Naive thymus-derived CD4-positive, alpha-beta T cell (primary cell): ENCODE measurements around the gene MKS1. TPM values are rescaled to one million over a fixed set of nuclear protein-coding genes. Genes with fewer than 3 reads are reported as not detected.

Experiments
- ATAC-seq: fragments of 150-1000 bp; cut with Tn5 transposase; 2 replicates; pipeline ENCODE4 v1.10.0; 2021; ENCODE audit warnings: mild to moderate bottlenecking, moderate library complexity
- CTCF ChIA-PET: fragments of 350-600 bp; sonication (Branson Sonifier 250); formaldehyde crosslinking; loops from one replicate; lab custom pipeline; 2021; ENCODE audit warnings: antibody characterized with exemption; lab: Charles Lee
- POLR2A ChIA-PET: fragments of 350-600 bp; sonication (Branson Sonifier 250); formaldehyde crosslinking; loops from one replicate; lab custom pipeline; 2021; ENCODE audit warnings: antibody characterized with exemption, inconsistent platforms; lab: Charles Lee
- DNase-seq, 9 donors: peaks; one replicate each; pipeline versions ENCODE4 v3.0.0 to v3.0.0-alpha.2; 2020 to 2022; ENCODE audit warnings: mixed read lengths in 1 of 9
- H3K27ac ChIP-seq: one replicate; pipeline ENCODE4 v1.7.0; 2013; ENCODE audit warnings: mild to moderate bottlenecking, low read depth, low read length, moderate library complexity
- H3K27me3 ChIP-seq, 2 donors: one replicate each; pipeline ENCODE4 v1.7.0; 2013; ENCODE audit warnings: low read length in 2 of 2, mild to moderate bottlenecking in 2 of 2, moderate library complexity in 2 of 2; ENCODE audit not compliant: control insufficient read depth in 2 of 2, insufficient read depth in 2 of 2
- H3K36me3 ChIP-seq, 3 experiments: 1 replicate in 2 of 3; 2 replicates in 1 of 3; pipeline ENCODE4 v1.7.0; 2013; ENCODE audit warnings: low read length in 3 of 3, mild to moderate bottlenecking in 3 of 3, moderate library complexity in 1 of 3; ENCODE audit not compliant: insufficient read depth in 3 of 3, control insufficient read depth in 2 of 3
- H3K4me1 ChIP-seq, 2 donors: one replicate each; pipeline ENCODE4 v1.7.0; 2013; ENCODE audit warnings: low read length in 2 of 2, mild to moderate bottlenecking in 2 of 2, moderate library complexity in 1 of 2; ENCODE audit not compliant: control insufficient read depth in 2 of 2, insufficient read depth in 2 of 2
- H3K4me3 ChIP-seq: 2 replicates; pipeline ENCODE4 v1.7.0; 2013; ENCODE audit warnings: mild to moderate bottlenecking, low read length
- H3K9me3 ChIP-seq, 3 experiments: 1 replicate in 2 of 3; 2 replicates in 1 of 3; pipeline ENCODE4 v1.7.0; 2013; ENCODE audit warnings: low read length in 3 of 3; ENCODE audit not compliant: control insufficient read depth in 2 of 3
- H3K27ac Mint-ChIP-seq, 9 donors: one replicate each; pipeline ENCODE4 v1.8.0; 2020 to 2022; ENCODE audit warnings: mixed read lengths in 9 of 9, mild to moderate bottlenecking in 8 of 9, moderate library complexity in 5 of 9, inconsistent platforms in 2 of 9
- H3K27me3 Mint-ChIP-seq, 5 donors: one replicate each; pipeline ENCODE4 v1.8.0; 2021 to 2022; ENCODE audit warnings: mixed read lengths in 5 of 5, mild to moderate bottlenecking in 1 of 5
- H3K36me3 Mint-ChIP-seq, 5 donors: one replicate each; pipeline ENCODE4 v1.8.0; 2020 to 2022; ENCODE audit warnings: mixed read lengths in 5 of 5, mild to moderate bottlenecking in 3 of 5, inconsistent platforms in 1 of 5
- H3K4me1 Mint-ChIP-seq, 7 donors: one replicate each; pipeline ENCODE4 v1.8.0; 2020 to 2022; ENCODE audit warnings: mixed read lengths in 7 of 7, mild to moderate bottlenecking in 3 of 7, inconsistent platforms in 1 of 7
- H3K4me3 Mint-ChIP-seq, 10 donors: one replicate each; pipeline ENCODE4 v1.8.0; 2020 to 2022; ENCODE audit warnings: mild to moderate bottlenecking in 10 of 10, mixed read lengths in 10 of 10, moderate library complexity in 6 of 10, inconsistent platforms in 2 of 10
- H3K9me3 Mint-ChIP-seq, 11 donors: one replicate each; pipeline ENCODE4 v1.8.0; 2020 to 2022; ENCODE audit warnings: mixed read lengths in 11 of 11, mild to moderate bottlenecking in 4 of 11, inconsistent platforms in 1 of 11, moderate library complexity in 1 of 11
- intact Hi-C, 2 donors: fragments of 100-400 bp; cut with micrococcal nuclease; formaldehyde crosslinking; loops; one replicate each; pipeline ENCODE4 v1.15.1; 2023
- polyA plus RNA-seq, 2 donors: library from polyadenylated mRNA; unstranded; fragments of 300-500 nt; fragmentation: Illumina TruSeq; gene quantifications; one replicate each; pipeline ENCODE4 v1.2.3, GENCODE V29; 2021
- total RNA-seq, 6 experiments: library from RNA in 5 of 6; stranded (reverse) in 5 of 6; gene quantifications; 1 replicate in 5 of 6; 2 replicates in 1 of 6; pipeline ENCODE4 v1.2.3 and lab custom pipeline; 2021 to 2026

Gene MKS1
- total and polyA plus RNA-seq, 7 experiments from 2014 or later: 10.0 to 29.1 (median 14.5) TPM

- ATAC-seq (no peak), DNase-seq (no peak)
- intact Hi-C loops: loop anchor here (2.0 to 5.0 kb wide), 8 partner anchors 31 to 1130 kb away; partner anchors contain the start of genes AKAP1 (in 1 of the 2), SUPT4H1 (in 1 of the 2) and TSPOAP1 (in 1 of the 2)
- H3K4me1 Mint-ChIP-seq: peaks cover 7 to 33% (median 23%) of the 10 kb centered on the region in 7 donors
- H3K4me3 Mint-ChIP-seq: peak overlapping the region; percentile 18 to 94 (median 53)
- H3K9me3 Mint-ChIP-seq: no peaks in the 10 kb centered on the region
- Histone ChIP-seq H3K4me3 (no peak overlapping the region), H3K9me3 (no peaks in the 10 kb centered on the region), H3K4me1 (peaks cover 8 to 9% of the 10 kb centered on the region in 2 donors), H3K27ac (no peak overlapping the region), H3K27me3 (no peaks in the 10 kb centered on the region), H3K36me3 (peaks cover 0 to 32% (median 0%) of the 10 kb centered on the region in 3 experiments)
- peaks cover 2 to 21% (median 9%) of the 10 kb centered on the region in 5 donors for H3K36me3 Mint-ChIP-seq
- ChIA-PET CTCF (interaction anchor here (0.6 to 0.7 kb wide), 2 partner anchors 79 to 143 kb away, joined by 3 read pairs; no protein-coding TSS in a partner anchor), POLR2A (no interaction called here)
- peak overlapping the region; percentile 2 to 98 (median 83) for H3K27ac Mint-ChIP-seq
- H3K27me3 Mint-ChIP-seq: peaks cover 0 to 10% (median 0%) of the 10 kb centered on the region in 5 donors
Measured at GRCh38 chr17:58217766-58218165, 1.3 kb downstream of the MKS1 start.

GRCh38 chr17:58215685-58216084, 3.4 kb downstream of the MKS1 start:
- Histone ChIP-seq H3K9me3 (no peaks in the 10 kb centered on the region), H3K27me3 (no peaks in the 10 kb centered on the region), H3K4me3 (no peak overlapping the region), H3K4me1 (peaks cover 8 to 9% of the 10 kb centered on the region in 2 donors), H3K36me3 (peaks cover 0 to 47% (median 0%) of the 10 kb centered on the region in 3 experiments), H3K27ac (no peak overlapping the region)
- ATAC-seq: no peak
- Mint-ChIP-seq H3K27ac (peak overlapping the region in 1 of 9 donors; percentile 4), H3K4me1 (peaks cover 7 to 26% (median 18%) of the 10 kb centered on the region in 7 donors), H3K36me3 (peaks cover 4 to 36% (median 16%) of the 10 kb centered on the region in 5 donors), H3K27me3 (no peaks in the 10 kb centered on the region), H3K4me3 (no peak overlapping the region), H3K9me3 (no peaks in the 10 kb centered on the region)
- CTCF ChIA-PET: no interaction called here
- intact Hi-C loops: loop anchor here (5.0 kb wide), 3 partner anchors 58 to 1128 kb away; partner anchors contain the start of gene AKAP1 (in 1 of the 2)
- POLR2A ChIA-PET: no interaction called here
- no peak for DNase-seq

GRCh38 chr17:58210922-58211321, 8.1 kb downstream of the MKS1 start:
- no peaks in the 10 kb centered on the region for H3K9me3 ChIP-seq
- Mint-ChIP-seq H3K4me3 (no peak overlapping the region), H3K4me1 (no peaks in the 10 kb centered on the region), H3K9me3 (no peaks in the 10 kb centered on the region), H3K36me3 (peaks cover 10 to 65% (median 26%) of the 10 kb centered on the region in 5 donors), H3K27ac (no peak overlapping the region), H3K27me3 (no peaks in the 10 kb centered on the region)
- H3K4me1 ChIP-seq: no peaks in the 10 kb centered on the region
- ATAC-seq: no peak
- intact Hi-C loops: no loop called here
- no peak overlapping the region for H3K27ac ChIP-seq
- no peaks in the 10 kb centered on the region for H3K27me3 ChIP-seq
- ChIA-PET CTCF (no interaction called here), POLR2A (no interaction called here)
- no peak overlapping the region for H3K4me3 ChIP-seq
- no peak for DNase-seq
- peaks cover 0 to 82% (median 0%) of the 10 kb centered on the region in 3 experiments for H3K36me3 ChIP-seq

GRCh38 chr17:58208344-58208743, 10.7 kb downstream of the MKS1 start:
- intact Hi-C loops: no loop called here
- Histone ChIP-seq H3K4me1 (no peaks in the 10 kb centered on the region), H3K27ac (no peak overlapping the region), H3K27me3 (no peaks in the 10 kb centered on the region), H3K9me3 (no peaks in the 10 kb centered on the region), H3K4me3 (no peak overlapping the region), H3K36me3 (peaks cover 0 to 61% (median 0%) of the 10 kb centered on the region in 3 experiments)
- ChIA-PET POLR2A (interaction anchor here (0.6 kb wide), 1 partner anchor 16 kb away, joined by 3 read pairs; no protein-coding TSS in a partner anchor), CTCF (interaction anchor here (1.0 kb wide), 1 partner anchor 38 kb away, joined by 3 read pairs; no protein-coding TSS in a partner anchor)
- DNase-seq (no peak), ATAC-seq (no peak)
- peaks cover 10 to 55% (median 20%) of the 10 kb centered on the region in 5 donors for H3K36me3 Mint-ChIP-seq
- H3K4me1 Mint-ChIP-seq: no peaks in the 10 kb centered on the region
- H3K27ac Mint-ChIP-seq: no peak overlapping the region
- H3K4me3 Mint-ChIP-seq: no peak overlapping the region
- H3K9me3 Mint-ChIP-seq: no peaks in the 10 kb centered on the region
- no peaks in the 10 kb centered on the region for H3K27me3 Mint-ChIP-seq

- Histone ChIP-seq H3K4me3 (no peak overlapping the region), H3K9me3 (no peaks in the 10 kb centered on the region), H3K4me1 (no peaks in the 10 kb centered on the region), H3K27ac (no peak overlapping the region), H3K27me3 (no peaks in the 10 kb centered on the region), H3K36me3 (peaks cover 0 to 52% (median 0%) of the 10 kb centered on the region in 3 experiments)
- ATAC-seq (no peak), DNase-seq (no peak)
- CTCF ChIA-PET: interaction anchor here (1.0 kb wide), 1 partner anchor 37 kb away, joined by 3 read pairs; no protein-coding TSS in a partner anchor
- Mint-ChIP-seq H3K4me3 (no peak overlapping the region), H3K9me3 (no peaks in the 10 kb centered on the region), H3K4me1 (no peaks in the 10 kb centered on the region), H3K36me3 (peaks cover 10 to 48% (median 14%) of the 10 kb centered on the region in 5 donors), H3K27me3 (no peaks in the 10 kb centered on the region), H3K27ac (no peak overlapping the region)
- POLR2A ChIA-PET: interaction anchor here (0.8 kb wide), 1 partner anchor 13 kb away, joined by 7 read pairs; no protein-coding TSS in a partner anchor
- intact Hi-C loops: no loop called here
Measured at GRCh38 chr17:58207451-58207850, 11.6 kb downstream of the MKS1 start.

- no peaks in the 10 kb centered on the region for H3K4me1 ChIP-seq
- POLR2A ChIA-PET: no interaction called here
- no peak overlapping the region for H3K27ac ChIP-seq
- no peak for ATAC-seq
- H3K27me3 ChIP-seq: no peaks in the 10 kb centered on the region
- H3K27me3 Mint-ChIP-seq: no peaks in the 10 kb centered on the region
- H3K9me3 ChIP-seq: no peaks in the 10 kb centered on the region
- no peak overlapping the region for H3K4me3 ChIP-seq
- H3K36me3 ChIP-seq: peaks cover 0 to 43% (median 0%) of the 10 kb centered on the region in 3 experiments
- CTCF ChIA-PET: no interaction called here
- no peak for DNase-seq
- H3K4me3 Mint-ChIP-seq: no peak overlapping the region
- H3K9me3 Mint-ChIP-seq: no peaks in the 10 kb centered on the region
- intact Hi-C loops: no loop called here
- H3K27ac Mint-ChIP-seq: no peak overlapping the region
- peaks cover 6 to 38% (median 10%) of the 10 kb centered on the region in 5 donors for H3K36me3 Mint-ChIP-seq
- H3K4me1 Mint-ChIP-seq: no peaks in the 10 kb centered on the region
Measured at GRCh38 chr17:58205936-58206335, 13.1 kb downstream of the MKS1 start.
